ENCODE data around the gene AP4S1.
"Not testable (repeated sequence)": the region's sequence is repeated elsewhere in the genome, so short reads cannot be mapped to it uniquely, and the experiment has no call there.

The AP4S1 gene

GRCh38 chr14:31045501-31046080 lies 20.1 kb downstream of the AP4S1 start:
- DNase-seq: no peak

- no peak for DNase-seq
Measured at GRCh38 chr14:31047503-31047902, 22.1 kb downstream of the AP4S1 start.

- DNase-seq: no peak
Measured at GRCh38 chr14:31051023-31051422, 25.6 kb downstream of the AP4S1 start.

GRCh38 chr14:31051511-31051910 lies 26.1 kb downstream of the AP4S1 start:
- no peak for DNase-seq

- DNase-seq: not testable (repeated sequence)
Measured at GRCh38 chr14:31052905-31053586, 27.6 kb downstream of the AP4S1 start.

- DNase-seq: no peak
Measured at GRCh38 chr14:31057035-31057434, 31.6 kb downstream of the AP4S1 start.

GRCh38 chr14:31057701-31058364 lies 32.4 kb downstream of the AP4S1 start:
- DNase-seq: no peak

- DNase-seq: no peak
Measured at GRCh38 chr14:31059152-31059924, 33.9 kb downstream of the AP4S1 start.

- DNase-seq: no peak
Measured at GRCh38 chr14:31060253-31060875, 34.9 kb downstream of the AP4S1 start.

GRCh38 chr14:31062908-31063307 lies 37.5 kb downstream of the AP4S1 start:
- DNase-seq: not testable (repeated sequence)

GRCh38 chr14:31068235-31068634 lies 42.8 kb downstream of the AP4S1 start:
- no peak for DNase-seq

GRCh38 chr14:31069343-31069742 lies 43.9 kb downstream of the AP4S1 start:
- DNase-seq: no peak

- DNase-seq: no peak
Measured at GRCh38 chr14:31070431-31070830, 45.0 kb downstream of the AP4S1 start.

GRCh38 chr14:31071151-31071550 lies 45.7 kb downstream of the AP4S1 start:
- DNase-seq: no peak

- no peak for DNase-seq
Measured at GRCh38 chr14:31075144-31075543, 49.7 kb downstream of the AP4S1 start.

GRCh38 chr14:31078766-31079165 lies 53.3 kb downstream of the AP4S1 start:
- DNase-seq: no peak

GRCh38 chr14:31080056-31080455 lies 54.6 kb downstream of the AP4S1 start:
- no peak for DNase-seq

- no peak for DNase-seq
Measured at GRCh38 chr14:31080484-31080883, 55.0 kb downstream of the AP4S1 start.

- DNase-seq: no peak
Measured at GRCh38 chr14:31083781-31084180, 58.3 kb downstream of the AP4S1 start.

GRCh38 chr14:31084385-31084784 lies 58.9 kb downstream of the AP4S1 start:
- DNase-seq: no peak

GRCh38 chr14:31085027-31085426 lies 59.6 kb downstream of the AP4S1 start:
- DNase-seq: no peak

GRCh38 chr14:31086466-31086865 lies 61.0 kb downstream of the AP4S1 start:
- DNase-seq: not testable (repeated sequence)
